Measurements from ENCODE around the gene NPFFR1.

DNA sequence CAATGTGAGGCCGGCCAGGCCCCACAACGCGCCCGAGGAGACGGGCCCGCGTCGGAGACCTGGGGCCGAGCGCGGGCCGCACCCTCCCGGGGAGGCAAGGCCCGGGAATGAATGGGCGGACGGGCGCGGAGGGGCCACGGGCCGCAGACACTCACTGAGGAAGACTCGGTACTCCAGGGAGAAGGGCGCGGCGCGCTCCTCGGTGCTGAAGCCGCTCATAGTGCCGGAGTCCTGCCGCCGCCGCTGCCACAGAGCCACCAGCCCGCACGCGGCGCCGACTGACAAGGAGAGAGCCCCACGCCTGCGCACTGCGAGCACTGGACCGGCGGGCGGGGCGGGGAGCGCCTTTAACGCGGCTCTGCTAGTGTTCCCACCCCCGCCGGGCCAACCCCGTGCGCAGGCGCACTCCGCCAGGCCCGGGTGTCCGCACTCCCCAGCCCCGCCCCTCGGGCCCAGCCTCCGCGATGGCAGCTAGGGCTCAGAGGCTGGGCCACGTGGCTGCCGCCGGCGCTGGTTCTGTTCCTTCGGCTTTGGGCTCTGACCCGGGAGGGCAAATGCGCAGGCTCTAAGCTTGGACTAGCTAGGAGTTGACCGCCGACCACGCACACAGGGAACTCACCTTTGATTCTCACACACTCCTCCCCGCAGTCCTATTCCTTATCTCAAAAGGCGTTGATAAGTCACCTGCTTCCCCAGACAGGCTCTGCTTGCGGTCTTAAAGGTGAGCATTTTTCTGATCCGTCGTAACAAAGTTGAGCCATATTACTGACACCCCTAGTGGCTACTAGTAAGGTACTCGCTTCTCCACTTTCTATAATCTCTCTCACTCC lies 50.5 kb downstream of the NPFFR1 start, which contains the start of gene PPA1:
- peak; percentile 65; the same call in 1 of the 2 replicates for TF ChIP-seq TAF1 (IDR thresholded peaks at IDR 0.05; ENCODE audit: borderline replicate concordance, insufficient read depth, low read length)
- TF ChIP-seq, protein P1, sequence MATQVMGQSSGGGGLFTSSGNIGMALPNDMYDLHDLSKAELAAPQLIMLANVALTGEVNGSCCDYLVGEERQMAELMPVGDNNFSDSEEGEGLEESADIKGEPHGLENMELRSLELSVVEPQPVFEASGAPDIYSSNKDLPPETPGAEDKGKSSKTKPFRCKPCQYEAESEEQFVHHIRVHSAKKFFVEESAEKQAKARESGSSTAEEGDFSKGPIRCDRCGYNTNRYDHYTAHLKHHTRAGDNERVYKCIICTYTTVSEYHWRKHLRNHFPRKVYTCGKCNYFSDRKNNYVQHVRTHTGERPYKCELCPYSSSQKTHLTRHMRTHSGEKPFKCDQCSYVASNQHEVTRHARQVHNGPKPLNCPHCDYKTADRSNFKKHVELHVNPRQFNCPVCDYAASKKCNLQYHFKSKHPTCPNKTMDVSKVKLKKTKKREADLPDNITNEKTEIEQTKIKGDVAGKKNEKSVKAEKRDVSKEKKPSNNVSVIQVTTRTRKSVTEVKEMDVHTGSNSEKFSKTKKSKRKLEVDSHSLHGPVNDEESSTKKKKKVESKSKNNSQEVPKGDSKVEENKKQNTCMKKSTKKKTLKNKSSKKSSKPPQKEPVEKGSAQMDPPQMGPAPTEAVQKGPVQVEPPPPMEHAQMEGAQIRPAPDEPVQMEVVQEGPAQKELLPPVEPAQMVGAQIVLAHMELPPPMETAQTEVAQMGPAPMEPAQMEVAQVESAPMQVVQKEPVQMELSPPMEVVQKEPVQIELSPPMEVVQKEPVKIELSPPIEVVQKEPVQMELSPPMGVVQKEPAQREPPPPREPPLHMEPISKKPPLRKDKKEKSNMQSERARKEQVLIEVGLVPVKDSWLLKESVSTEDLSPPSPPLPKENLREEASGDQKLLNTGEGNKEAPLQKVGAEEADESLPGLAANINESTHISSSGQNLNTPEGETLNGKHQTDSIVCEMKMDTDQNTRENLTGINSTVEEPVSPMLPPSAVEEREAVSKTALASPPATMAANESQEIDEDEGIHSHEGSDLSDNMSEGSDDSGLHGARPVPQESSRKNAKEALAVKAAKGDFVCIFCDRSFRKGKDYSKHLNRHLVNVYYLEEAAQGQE (IDR thresholded peaks at IDR 0.05; ENCODE audit: insufficient read depth in 1 of 2, low read depth in 2 of 2, low read length in 2 of 2) = 0 out of 4 replicates have a peak, but pooled peaks of 1 of the 2 experiments have one; percentile 3
- TF ChIP-seq POLR2AphosphoS5 (IDR thresholded peaks at IDR 0.05; ENCODE audit: low read depth, low read length) = peak; percentile 89
